Esophagus squamous epithelium (tissue), 4 donors: Measurements from ENCODE around the gene SPRYD3.

ENCODE experiments used
- CTCF ChIP-seq, 6 experiments: fragments of 450-650 bp in 4 of 6; fragments of 200-600 bp in 2 of 6; sonication (generic) in 2 of 6; IDR thresholded peaks; one replicate each; pipeline ENCODE4 v1.5.1; 2016 to 2019; ENCODE audit warnings: antibody characterized with exemption in 6 of 6, mild to moderate bottlenecking in 4 of 6, moderate library complexity in 4 of 6
- POLR2A ChIP-seq, 4 donors: fragments of 450-650 bp; IDR thresholded peaks; one replicate each; pipeline ENCODE4 v1.6.1; 2017; ENCODE audit warnings: antibody characterized with exemption in 4 of 4, mild to moderate bottlenecking in 4 of 4, moderate library complexity in 3 of 4

- TF ChIP-seq CTCF (IDR thresholded peaks at IDR 0.05) (no peak), POLR2A (IDR thresholded peaks at IDR 0.05) (no peak)
These were observed 15.2 kb downstream of the SPRYD3 start for GRCh38 chr12:53063708-53064612.
